ENCODE data around the gene CBX2.

DNA sequence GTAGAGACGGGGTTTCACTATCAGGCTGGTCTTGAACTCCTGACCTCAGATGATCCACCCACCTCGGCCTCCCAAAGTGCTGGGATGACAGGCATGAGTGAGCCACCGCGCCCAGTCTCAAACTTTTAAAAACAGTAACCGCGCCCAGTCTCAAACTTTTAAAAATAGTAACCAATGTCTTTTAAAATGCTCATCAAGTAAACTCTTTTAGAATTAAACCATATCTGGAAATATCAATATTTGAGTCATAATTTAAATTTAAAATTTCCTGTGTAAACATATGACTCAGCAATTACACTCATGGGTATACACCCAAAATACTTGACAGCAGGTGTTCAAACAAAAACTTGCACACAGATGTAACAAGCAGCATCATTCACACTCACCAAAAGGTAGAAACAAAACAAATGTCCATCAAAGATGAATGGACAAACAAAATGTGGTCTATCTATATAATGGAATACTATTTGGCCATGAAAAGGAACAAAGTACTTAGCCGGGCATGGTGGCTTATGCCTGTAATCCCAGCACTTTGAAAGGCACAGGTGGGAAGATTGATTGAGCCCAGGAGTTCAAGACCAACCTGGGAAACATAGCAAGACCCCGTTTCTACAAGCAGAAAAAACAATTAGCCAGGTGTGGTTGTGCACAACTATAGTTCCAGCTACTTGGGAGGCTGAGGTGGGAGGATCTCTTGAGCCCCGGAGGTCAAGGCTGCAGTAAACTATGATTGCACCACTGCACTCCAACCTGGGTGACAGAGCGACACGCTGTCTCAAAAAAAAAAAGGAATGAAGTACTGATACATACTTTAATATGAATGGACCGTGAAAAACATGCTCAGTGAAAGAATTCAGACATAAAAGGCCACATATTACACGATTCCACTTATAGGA, 27.1 kb upstream of the CBX2 start:
- no peak for TF ChIP-seq CTCF (conservative IDR thresholded peaks at IDR 0.05; ENCODE audit: low read depth, low read length)
- TF ChIP-seq CEBPB (IDR thresholded peaks at IDR 0.05; ENCODE audit: low read depth, low read length): no peak
- TF ChIP-seq SMC3 (IDR thresholded peaks at IDR 0.05; ENCODE audit: low read depth, low read length): no peak
- TF ChIP-seq, protein P1, sequence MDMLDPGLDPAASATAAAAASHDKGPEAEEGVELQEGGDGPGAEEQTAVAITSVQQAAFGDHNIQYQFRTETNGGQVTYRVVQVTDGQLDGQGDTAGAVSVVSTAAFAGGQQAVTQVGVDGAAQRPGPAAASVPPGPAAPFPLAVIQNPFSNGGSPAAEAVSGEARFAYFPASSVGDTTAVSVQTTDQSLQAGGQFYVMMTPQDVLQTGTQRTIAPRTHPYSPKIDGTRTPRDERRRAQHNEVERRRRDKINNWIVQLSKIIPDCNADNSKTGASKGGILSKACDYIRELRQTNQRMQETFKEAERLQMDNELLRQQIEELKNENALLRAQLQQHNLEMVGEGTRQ (IDR thresholded peaks at IDR 0.05; ENCODE audit: low read depth, low read length): no peak
- TF ChIP-seq RAD21 (IDR thresholded peaks at IDR 0.05; ENCODE audit: low read length): no peak
- TF ChIP-seq CHD1 (IDR thresholded peaks at IDR 0.05; ENCODE audit: low read depth, low read length): no peak
- no peak for TF ChIP-seq POLR2A (IDR thresholded peaks at IDR 0.05; ENCODE audit: low read depth, low read length)
- TF ChIP-seq RFX5 (IDR thresholded peaks at IDR 0.05; ENCODE audit: low read depth, low read length): no peak
- no peak for TF ChIP-seq BHLHE40 (IDR thresholded peaks at IDR 0.05; ENCODE audit: low read depth, low read length)
- TF ChIP-seq MAZ (IDR thresholded peaks at IDR 0.05; ENCODE audit: borderline replicate concordance, low read depth, low read length): no peak
- TF ChIP-seq, protein P2, sequence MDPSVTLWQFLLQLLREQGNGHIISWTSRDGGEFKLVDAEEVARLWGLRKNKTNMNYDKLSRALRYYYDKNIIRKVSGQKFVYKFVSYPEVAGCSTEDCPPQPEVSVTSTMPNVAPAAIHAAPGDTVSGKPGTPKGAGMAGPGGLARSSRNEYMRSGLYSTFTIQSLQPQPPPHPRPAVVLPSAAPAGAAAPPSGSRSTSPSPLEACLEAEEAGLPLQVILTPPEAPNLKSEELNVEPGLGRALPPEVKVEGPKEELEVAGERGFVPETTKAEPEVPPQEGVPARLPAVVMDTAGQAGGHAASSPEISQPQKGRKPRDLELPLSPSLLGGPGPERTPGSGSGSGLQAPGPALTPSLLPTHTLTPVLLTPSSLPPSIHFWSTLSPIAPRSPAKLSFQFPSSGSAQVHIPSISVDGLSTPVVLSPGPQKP (IDR thresholded peaks at IDR 0.05; ENCODE audit: borderline replicate concordance, low read depth, low read length): no peak
